Astrocyte of the hippocampus (primary cell): ENCODE data around the gene GOLGA6L10.
A peak's percentile ranks its signal among the peaks of the same experiment; 100 is the strongest.
"Not testable (repeated sequence)": the region's sequence is repeated elsewhere in the genome, so short reads cannot be mapped to it uniquely, and the experiment has no call there.

Experiments used
- DNase-seq: peaks from one replicate; pipeline ENCODE4 v3.0.0; 2011; ENCODE audit warnings: low read depth, low spot score

The GOLGA6L10 gene

DNA sequence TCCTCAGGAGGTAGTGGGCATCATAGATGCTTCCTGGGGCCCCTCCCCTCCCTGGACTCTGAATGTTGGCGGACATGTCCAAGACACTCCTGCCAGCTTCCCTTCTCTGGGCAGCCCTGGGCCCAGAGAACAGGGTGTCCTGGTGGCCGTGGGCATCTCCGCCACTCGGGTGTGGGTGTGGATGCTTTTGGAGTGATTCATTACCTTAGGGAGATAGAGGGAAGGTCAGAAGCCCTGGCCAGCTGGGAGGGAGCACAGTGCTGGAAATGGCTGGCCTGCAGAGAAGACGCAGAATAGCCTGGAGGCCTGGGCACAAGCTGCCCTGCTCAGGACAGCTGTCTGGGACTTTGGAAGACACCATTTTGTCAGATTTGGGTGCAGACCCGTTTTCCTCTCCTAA is 48.9 kb downstream of the GOLGA6L10 start:
- not testable (repeated sequence) for DNase-seq

DNA sequence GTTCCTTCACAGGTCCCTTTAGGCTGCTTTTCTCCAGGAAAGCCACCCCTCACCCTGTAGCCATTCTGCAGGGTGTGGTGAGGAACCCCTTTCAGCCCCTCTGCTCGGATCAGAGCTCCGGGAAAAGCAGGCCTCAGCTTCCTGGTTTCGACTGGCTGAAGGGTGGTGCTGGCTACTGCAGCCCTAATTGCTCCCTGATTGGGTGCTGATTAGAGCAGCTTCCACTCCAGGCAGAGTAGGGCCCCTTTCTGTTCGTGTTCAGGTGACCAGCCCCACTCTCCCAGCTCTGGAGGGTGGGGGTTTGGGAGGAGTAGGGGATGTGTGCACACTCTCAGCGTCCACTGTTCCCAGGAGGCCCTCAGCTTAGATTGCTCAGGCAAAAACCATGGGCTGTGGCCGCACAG is 49.8 kb downstream of the GOLGA6L10 start:
- not testable (repeated sequence) for DNase-seq

DNA sequence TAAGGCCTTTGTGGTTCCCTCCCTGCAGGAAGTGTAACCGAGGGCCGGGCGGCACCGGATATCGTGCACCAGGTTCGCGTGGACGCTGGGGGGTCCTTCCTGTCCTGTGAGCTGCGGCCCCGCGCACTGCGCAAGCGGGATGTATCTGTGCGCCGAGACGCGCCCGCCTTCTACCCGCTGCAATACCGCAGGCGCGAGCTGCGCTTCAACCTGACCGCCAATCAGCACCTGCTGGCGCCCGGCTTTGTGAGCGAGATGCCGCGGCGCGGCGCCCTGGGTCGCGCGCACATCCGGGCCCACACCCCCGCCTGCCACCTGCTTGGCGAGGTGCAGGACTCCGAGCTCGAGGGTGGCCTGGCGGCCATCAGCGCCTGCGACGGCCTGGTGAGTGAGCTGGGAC is 50.8 kb downstream of the GOLGA6L10 start:
- peak; percentile 27 for DNase-seq

DNA sequence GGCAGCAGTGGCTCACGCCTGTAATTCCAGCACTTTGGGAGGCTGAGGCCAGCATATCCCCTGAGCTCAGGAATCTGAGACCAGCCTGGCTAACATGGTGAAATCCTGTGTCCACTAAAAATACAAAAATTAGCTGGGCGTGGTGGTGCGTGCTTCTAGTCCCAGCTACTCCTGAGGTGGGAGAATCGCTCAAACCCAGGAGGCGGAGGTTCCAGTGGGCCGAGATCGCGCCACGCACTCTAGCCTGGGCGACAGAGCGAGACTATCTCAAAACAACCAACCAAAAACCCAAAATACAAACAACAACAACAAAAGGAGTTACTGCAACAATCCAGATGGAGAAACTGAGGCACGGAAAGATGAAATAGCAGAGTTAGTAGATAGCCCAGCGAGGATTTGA is 51.2 kb downstream of the GOLGA6L10 start:
- DNase-seq = no peak

DNA sequence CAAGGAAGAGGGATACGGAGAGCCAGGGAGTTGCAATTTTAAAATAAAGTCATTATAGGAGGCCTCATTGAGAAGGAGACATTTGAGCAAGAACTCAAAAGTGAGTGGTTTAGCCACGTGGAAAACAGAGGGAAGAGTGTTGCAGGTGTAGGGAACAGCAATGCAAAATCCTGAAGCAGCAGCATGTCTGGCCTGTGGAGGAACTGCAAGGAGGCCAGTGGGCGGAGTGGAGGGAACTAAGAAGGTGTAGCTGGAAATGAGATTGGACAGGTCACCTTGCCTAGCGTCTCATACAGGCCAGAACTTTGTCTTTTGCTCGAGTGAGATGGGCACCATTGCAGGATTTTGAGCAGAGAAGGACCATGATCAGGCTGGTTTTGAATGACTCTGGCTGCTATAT is 51.7 kb downstream of the GOLGA6L10 start:
- no peak for DNase-seq

DNA sequence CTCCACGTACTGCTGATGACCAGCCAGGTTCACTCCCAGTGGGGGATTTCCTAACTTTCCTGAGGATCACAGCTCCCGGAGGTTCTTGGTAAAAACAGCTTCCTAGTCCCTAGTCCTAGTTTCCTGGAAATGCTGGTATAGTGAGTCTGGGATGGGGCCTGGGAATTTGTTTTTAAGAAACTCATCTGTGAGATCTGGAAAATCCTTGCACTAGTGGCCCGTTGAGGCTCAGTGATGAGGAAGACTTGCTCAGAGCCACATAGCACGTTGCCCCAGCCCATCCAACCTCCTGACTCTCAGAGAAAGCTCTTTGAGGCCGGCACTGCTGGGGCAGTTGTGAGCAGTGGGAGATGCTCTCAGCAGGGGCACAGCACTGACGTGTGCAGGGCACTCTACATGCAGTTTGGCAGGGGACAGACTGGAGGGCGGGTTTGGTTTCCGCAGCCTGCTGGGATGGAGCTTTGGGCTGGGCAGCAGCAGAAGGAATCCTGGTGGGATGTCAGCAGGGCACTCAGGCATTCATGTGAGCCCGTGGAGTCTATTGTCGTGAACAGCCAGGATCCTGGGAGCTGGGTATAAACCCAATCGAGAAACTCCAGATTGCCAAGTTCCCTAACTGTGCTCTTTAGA is 55.1 kb downstream of the GOLGA6L10 start:
- DNase-seq = no peak

DNA sequence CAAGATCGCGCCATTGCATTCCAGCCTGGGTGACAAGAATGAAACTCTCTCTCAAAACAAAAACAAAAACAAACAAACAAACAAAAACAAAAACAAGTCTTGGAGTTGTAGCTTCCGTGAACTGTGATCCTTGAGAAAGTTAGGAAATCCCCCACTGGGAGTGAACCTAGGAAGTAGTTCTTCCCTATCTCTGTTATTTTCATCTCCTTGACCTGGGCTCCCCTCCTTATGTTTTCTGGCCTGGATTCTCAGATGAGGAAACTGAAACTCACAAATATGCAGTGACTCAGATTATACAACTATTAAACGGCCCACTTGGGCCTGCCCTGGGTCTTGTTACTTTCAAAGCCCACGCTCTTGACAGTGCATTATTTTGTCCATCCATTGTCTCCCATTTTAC is 57.0 kb downstream of the GOLGA6L10 start:
- no peak for DNase-seq
